Mammary epithelial cell (primary cell): Measurements from ENCODE around the gene ATOH8.

Source experiments
- CTCF ChIP-seq, 2 donors: IDR thresholded peaks in 1 of 2; conservative IDR thresholded peaks in 1 of 2; 2 replicates each; pipeline ENCODE4 v1.5.1; 2011 to 2012; ENCODE audit warnings: inconsistent platforms in 2 of 2, low read length in 2 of 2, mild to moderate bottlenecking in 2 of 2, control low read depth in 1 of 2, low read depth in 1 of 2; ENCODE audit not compliant: insufficient read depth in 1 of 2; ENCODE audit errors: extremely low read depth in 1 of 2
- EZH2 ChIP-seq: IDR thresholded peaks from 2 replicates; pipeline ENCODE4 v1.6.1; 2012; ENCODE audit warnings: low read length, inconsistent platforms, borderline replicate concordance

- no peak for TF ChIP-seq CTCF (conservative IDR thresholded peaks at IDR 0.05 in 1 of 2, IDR thresholded peaks at IDR 0.05 in 1 of 2; ENCODE audit: extremely low read depth in 1 of 2, insufficient read depth in 1 of 2, low read depth in 1 of 2, low read length in 2 of 2)
- TF ChIP-seq EZH2 = no peak
Measured at GRCh38 chr2:85792783-85793441, 39.1 kb downstream of the ATOH8 start.
